GM12872 (cell line): ENCODE measurements around the gene ADAMTSL1.

ENCODE experiments used
- CTCF ChIP-seq: IDR thresholded peaks from 3 replicates; pipeline ENCODE4 v1.5.1; 2011; ENCODE audit warnings: low read depth, mild to moderate bottlenecking, low read length, moderate library complexity; ENCODE audit not compliant: insufficient read depth

Gene ADAMTSL1

GRCh38 chr9:18467696-18468095, 6.3 kb upstream of the ADAMTSL1 start:
- no peak for TF ChIP-seq CTCF

- TF ChIP-seq CTCF = no peak
These were observed 1.5 kb upstream of the ADAMTSL1 start for GRCh38 chr9:18472435-18472834.

- no peak for TF ChIP-seq CTCF
These were observed 1.1 kb upstream of the ADAMTSL1 start for GRCh38 chr9:18472841-18473251.

GRCh38 chr9:18474783-18475182, 830 bp downstream of the ADAMTSL1 start:
- no peak for TF ChIP-seq CTCF

GRCh38 chr9:18477121-18477660, 3.2 kb downstream of the ADAMTSL1 start:
- TF ChIP-seq CTCF = no peak

- TF ChIP-seq CTCF = no peak
These were observed 3.8 kb downstream of the ADAMTSL1 start for GRCh38 chr9:18477719-18478118.

- TF ChIP-seq CTCF = no peak
These were observed 4.8 kb downstream of the ADAMTSL1 start for GRCh38 chr9:18478501-18479361.
